ENCODE results near the gene IFNB1.

IFNB1 gene

GRCh38 chr9:21075484-21075883 is 2.3 kb downstream of the IFNB1 start:
- Histone ChIP-seq H3K4me1 (ENCODE audit: control insufficient read depth, insufficient read depth, low read length) (no peaks in the 10 kb centered on the region), H3K27ac (ENCODE audit: extremely low read depth, low read depth, low read length) (no peak overlapping the region), H3K36me3 (ENCODE audit: control insufficient read depth in 2 of 2, insufficient read depth in 1 of 2, low read length in 2 of 2) (no peaks in the 10 kb centered on the region), H3K4me3 (ENCODE audit: low read depth, low read length) (no peak overlapping the region), H3K9me3 (ENCODE audit: control insufficient read depth, insufficient read depth, low read depth, low read length) (no peaks in the 10 kb centered on the region)
- ChIA-PET POLR2A (interaction anchor here (0.5 kb wide), 1 partner anchor 886 kb away, joined by 5 read pairs; no protein-coding TSS in a partner anchor), CTCF (interaction anchor here (1.0 to 1.3 kb wide), 2 partner anchors 35 to 86 kb away, joined by 3 to 5 read pairs; no protein-coding TSS in a partner anchor)
- no peak for TF ChIP-seq ZNF138 (tag by site-specific recombination; IDR thresholded peaks at IDR 0.05; ENCODE audit: borderline replicate concordance)
- TF ChIP-seq ZNF114 (tag by site-specific recombination; IDR thresholded peaks at IDR 0.05): no peak
- TF ChIP-seq ZNF704 (tag by site-specific recombination; IDR thresholded peaks at IDR 0.05): no peak
- TF ChIP-seq KLF10 (tag by site-specific recombination; IDR thresholded peaks at IDR 0.05): no peak
- TF ChIP-seq PATZ1 (tag by site-specific recombination; IDR thresholded peaks at IDR 0.05): no peak
- TF ChIP-seq ZBTB8A (tag by site-specific recombination; IDR thresholded peaks at IDR 0.05): no peak
- no peak for TF ChIP-seq TSHZ1 (tag by site-specific recombination; IDR thresholded peaks at IDR 0.05; ENCODE audit: borderline replicate concordance)
- TF ChIP-seq ZFP69B (tag by site-specific recombination; IDR thresholded peaks at IDR 0.05): no peak
- TF ChIP-seq ZNF658 (tag by site-specific recombination; IDR thresholded peaks at IDR 0.05): no peak
- no peak for TF ChIP-seq SCRT2 (tag by site-specific recombination; IDR thresholded peaks at IDR 0.05)
- TF ChIP-seq ZNF791 (tag by site-specific recombination; IDR thresholded peaks at IDR 0.05): no peak

GRCh38 chr9:21070906-21071305 is 6.8 kb downstream of the IFNB1 start:
- Histone ChIP-seq H3K27ac (ENCODE audit: extremely low read depth, low read depth, low read length) (no peak overlapping the region), H3K36me3 (ENCODE audit: control insufficient read depth in 2 of 2, insufficient read depth in 1 of 2, low read length in 2 of 2) (no peaks in the 10 kb centered on the region), H3K4me1 (ENCODE audit: control insufficient read depth, insufficient read depth, low read length) (no peaks in the 10 kb centered on the region), H3K4me3 (ENCODE audit: low read depth, low read length) (no peak overlapping the region), H3K9me3 (ENCODE audit: control insufficient read depth, insufficient read depth, low read depth, low read length) (no peaks in the 10 kb centered on the region)
- no peak for TF ChIP-seq ZBTB20 (tag by site-specific recombination; IDR thresholded peaks at IDR 0.05)
- no peak for TF ChIP-seq CTCF (tag by site-specific recombination; IDR thresholded peaks at IDR 0.05)
- no peak for TF ChIP-seq ZSCAN30 (tag by site-specific recombination; IDR thresholded peaks at IDR 0.05)
- no peak for TF ChIP-seq GLI4 (tag by site-specific recombination; IDR thresholded peaks at IDR 0.05)
- no peak for TF ChIP-seq ZNF10 (tag by site-specific recombination; IDR thresholded peaks at IDR 0.05)
- no peak for TF ChIP-seq ZNF514 (tag by site-specific recombination; IDR thresholded peaks at IDR 0.05)
- TF ChIP-seq ZNF677 (tag by site-specific recombination; IDR thresholded peaks at IDR 0.05): no peak
- no peak for TF ChIP-seq ZNF449 (tag by site-specific recombination; IDR thresholded peaks at IDR 0.05)
- TF ChIP-seq ZNF140 (tag by site-specific recombination; IDR thresholded peaks at IDR 0.05): no peak
- TF ChIP-seq ZSCAN4 (tag by site-specific recombination; IDR thresholded peaks at IDR 0.05): no peak
- ChIA-PET CTCF (interaction anchor here (0.8 to 1.4 kb wide), 2 partner anchors 11 to 446 kb away, joined by 3 to 5 read pairs; no protein-coding TSS in a partner anchor), POLR2A (no interaction called here)
